ENCODE measurements around the gene PFDN2.

- no peak for TF ChIP-seq CTCF (IDR thresholded peaks at IDR 0.05)
- TF ChIP-seq POLR2A (IDR thresholded peaks at IDR 0.05): no peak
Observed at GRCh38 chr1:161081519-161081918, 36.3 kb downstream of the PFDN2 start.

Data from adrenal gland (tissue), 5 donors.